Right atrium auricular region (tissue), 2 donors: Measurements from ENCODE around the gene BIRC7. TPM values are rescaled to one million over a fixed set of nuclear protein-coding genes. Genes with fewer than 3 reads are reported as not detected.
"Not testable (repeated sequence)": the region's sequence is repeated elsewhere in the genome, so short reads cannot be mapped to it uniquely, and the experiment has no call there.

Source experiments
- DNase-seq: peaks from one replicate; pipeline ENCODE4 v3.0.0-alpha.2; 2019; ENCODE audit warnings: low spot score
- H3K27ac ChIP-seq, 2 donors: fragments of 200-600 bp; sonication (generic); 1 replicate in 1 of 2; 2 replicates in 1 of 2; pipeline ENCODE4 v1.5.1; 2016 to 2019
- H3K27me3 ChIP-seq, 2 donors: fragments of 200-600 bp; sonication (generic); one replicate each; pipeline versions ENCODE4 v1.5.1 to v1.6.0; 2017 to 2019
- H3K36me3 ChIP-seq: fragments of 200-600 bp; sonication (generic); one replicate; pipeline ENCODE4 v1.5.1; 2016
- H3K4me1 ChIP-seq, 2 donors: fragments of 200-600 bp; sonication (generic); one replicate each; pipeline versions ENCODE4 v1.5.1 to v1.6.0; 2017 to 2019
- H3K4me3 ChIP-seq, 2 donors: fragments of 200-600 bp; sonication (generic); 1 replicate in 1 of 2; 2 replicates in 1 of 2; pipeline ENCODE4 v1.5.1; 2017 to 2019; ENCODE audit warnings: mild to moderate bottlenecking in 1 of 2, moderate library complexity in 1 of 2
- H3K9me3 ChIP-seq, 2 donors: fragments of 200-600 bp; sonication (generic); one replicate each; pipeline ENCODE4 v1.5.1; 2019
- total RNA-seq, 2 donors: library from RNA; depleted of rRNA; stranded (reverse); fragments of >200 nt; gene quantifications; one replicate each; pipeline ENCODE4 v1.1.0, GENCODE V29; 2016
- TF ChIP-seq, protein P1 (sequence below), 2 donors: fragments of 200-600 bp; sonication (generic); IDR thresholded peaks; one replicate each; pipeline ENCODE4 v1.5.1; 2019; ENCODE audit warnings: antibody characterized with exemption in 2 of 2

BIRC7 gene
- total RNA-seq, 2 donors from 2014 or later, result not detected

DNA sequence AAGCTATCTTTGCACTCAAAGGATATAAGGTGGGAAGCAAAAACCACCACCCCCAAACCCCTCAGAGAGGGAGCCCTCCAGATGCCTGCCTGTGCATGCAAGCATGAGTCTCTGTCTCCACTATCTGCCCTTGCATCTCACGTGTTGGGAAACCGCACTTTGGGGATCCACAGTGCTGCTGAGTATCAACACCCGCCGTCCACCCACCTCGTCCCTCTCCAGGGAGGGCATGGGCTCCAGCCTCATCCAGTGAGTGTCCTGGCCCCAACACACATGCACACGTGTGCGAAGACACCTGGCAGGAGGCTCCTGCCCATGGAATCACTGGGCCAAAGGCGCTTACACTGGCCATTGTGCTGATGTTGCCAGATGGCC, 16.3 kb upstream of the BIRC7 start:
- Histone ChIP-seq H3K36me3 (no peaks in the 10 kb centered on the region), H3K4me1 (peaks cover 0 to 15% of the 10 kb centered on the region in 2 donors), H3K9me3 (no peaks in the 10 kb centered on the region), H3K4me3 (no peak overlapping the region), H3K27ac (no peak overlapping the region), H3K27me3 (no peaks in the 10 kb centered on the region)
- TF ChIP-seq, protein P1, sequence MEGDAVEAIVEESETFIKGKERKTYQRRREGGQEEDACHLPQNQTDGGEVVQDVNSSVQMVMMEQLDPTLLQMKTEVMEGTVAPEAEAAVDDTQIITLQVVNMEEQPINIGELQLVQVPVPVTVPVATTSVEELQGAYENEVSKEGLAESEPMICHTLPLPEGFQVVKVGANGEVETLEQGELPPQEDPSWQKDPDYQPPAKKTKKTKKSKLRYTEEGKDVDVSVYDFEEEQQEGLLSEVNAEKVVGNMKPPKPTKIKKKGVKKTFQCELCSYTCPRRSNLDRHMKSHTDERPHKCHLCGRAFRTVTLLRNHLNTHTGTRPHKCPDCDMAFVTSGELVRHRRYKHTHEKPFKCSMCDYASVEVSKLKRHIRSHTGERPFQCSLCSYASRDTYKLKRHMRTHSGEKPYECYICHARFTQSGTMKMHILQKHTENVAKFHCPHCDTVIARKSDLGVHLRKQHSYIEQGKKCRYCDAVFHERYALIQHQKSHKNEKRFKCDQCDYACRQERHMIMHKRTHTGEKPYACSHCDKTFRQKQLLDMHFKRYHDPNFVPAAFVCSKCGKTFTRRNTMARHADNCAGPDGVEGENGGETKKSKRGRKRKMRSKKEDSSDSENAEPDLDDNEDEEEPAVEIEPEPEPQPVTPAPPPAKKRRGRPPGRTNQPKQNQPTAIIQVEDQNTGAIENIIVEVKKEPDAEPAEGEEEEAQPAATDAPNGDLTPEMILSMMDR (IDR thresholded peaks at IDR 0.05), result no peak
- DNase-seq, result no peak

DNA sequence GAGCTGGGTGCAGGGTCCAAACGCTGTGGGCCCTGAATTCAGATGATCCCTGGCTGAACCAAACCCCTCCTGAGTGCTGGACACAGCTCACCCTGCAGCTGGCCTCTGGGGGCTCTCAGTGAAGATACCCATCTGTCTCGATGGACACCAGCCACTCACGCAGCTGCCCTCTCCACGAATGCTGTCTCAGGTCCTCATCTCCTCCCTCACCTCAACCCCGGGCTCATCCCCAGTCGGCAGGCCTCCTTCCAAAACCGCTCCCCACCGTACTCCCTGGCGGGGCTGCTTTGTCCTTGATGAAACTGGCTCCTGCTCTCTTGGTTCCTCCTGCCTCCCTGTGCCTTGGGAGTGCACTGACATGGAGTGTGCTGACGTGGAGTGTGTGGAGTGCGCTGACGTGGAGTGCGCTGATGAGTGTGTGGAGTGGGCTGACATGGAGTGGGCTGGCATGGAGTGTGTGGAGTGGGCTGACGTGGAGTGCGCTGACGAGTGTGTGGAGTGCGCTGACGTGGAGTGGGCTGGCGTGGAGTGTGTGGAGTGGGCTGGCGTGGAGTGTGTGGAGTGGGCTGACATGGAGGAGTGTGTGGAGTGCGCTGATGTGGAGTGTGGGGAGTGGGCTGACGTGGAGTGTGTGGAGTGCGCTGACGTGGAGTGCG, 15.7 kb upstream of the BIRC7 start:
- H3K27me3 ChIP-seq, result no peaks in the 10 kb centered on the region

DNA sequence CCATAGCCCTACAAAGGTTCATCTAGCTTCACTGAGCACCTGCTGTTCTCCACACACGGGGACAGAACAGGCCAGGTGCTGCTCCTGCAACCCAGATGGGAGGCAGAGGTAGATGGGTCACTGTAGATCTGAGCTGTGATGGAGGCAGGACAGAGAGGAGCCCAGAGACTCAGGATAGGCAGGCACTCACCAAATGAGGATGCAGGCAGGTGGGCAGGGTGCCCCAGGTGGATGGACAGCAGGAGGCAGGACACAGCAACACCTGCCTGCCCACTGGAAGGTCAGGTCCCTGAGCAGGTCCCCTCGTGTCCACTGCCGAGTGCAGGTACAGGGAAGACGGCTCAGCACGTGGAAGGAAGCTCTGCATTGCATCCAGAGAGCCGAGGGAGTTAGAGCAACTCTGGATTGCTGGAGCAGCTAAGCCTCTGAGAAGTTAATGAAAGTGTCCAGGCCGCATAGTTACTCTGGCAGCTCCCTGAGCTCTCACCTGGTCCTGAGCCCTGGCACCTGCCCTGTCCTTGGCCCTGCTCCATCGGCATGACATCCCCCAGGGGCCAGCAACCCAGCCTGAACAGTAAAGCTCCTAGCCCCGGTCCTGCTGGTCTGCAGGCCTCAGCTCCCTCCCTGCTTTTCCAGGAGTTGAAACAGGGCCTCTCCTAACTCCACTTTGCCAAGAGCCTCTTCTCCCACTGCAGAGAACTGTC, 14.9 kb upstream of the BIRC7 start:
- Histone ChIP-seq H3K9me3 (no peaks in the 10 kb centered on the region), H3K36me3 (no peaks in the 10 kb centered on the region), H3K4me3 (no peak overlapping the region), H3K4me1 (peaks cover 0 to 12% of the 10 kb centered on the region in 2 donors), H3K27ac (no peak overlapping the region), H3K27me3 (no peaks in the 10 kb centered on the region)
- no peak for DNase-seq
- TF ChIP-seq, protein P1 (IDR thresholded peaks at IDR 0.05), result no peak

More for the DNA sequence above, 15.7 kb upstream of the BIRC7 start:
- H3K9me3 ChIP-seq, result no peaks in the 10 kb centered on the region
- no peak for DNase-seq
- TF ChIP-seq, protein P1 (IDR thresholded peaks at IDR 0.05), result no peak
- H3K36me3 ChIP-seq, result no peaks in the 10 kb centered on the region
- peaks cover 0 to 15% of the 10 kb centered on the region in 2 donors for H3K4me1 ChIP-seq
- H3K27ac ChIP-seq, result no peak overlapping the region
- H3K4me3 ChIP-seq, result no peak overlapping the region

DNA sequence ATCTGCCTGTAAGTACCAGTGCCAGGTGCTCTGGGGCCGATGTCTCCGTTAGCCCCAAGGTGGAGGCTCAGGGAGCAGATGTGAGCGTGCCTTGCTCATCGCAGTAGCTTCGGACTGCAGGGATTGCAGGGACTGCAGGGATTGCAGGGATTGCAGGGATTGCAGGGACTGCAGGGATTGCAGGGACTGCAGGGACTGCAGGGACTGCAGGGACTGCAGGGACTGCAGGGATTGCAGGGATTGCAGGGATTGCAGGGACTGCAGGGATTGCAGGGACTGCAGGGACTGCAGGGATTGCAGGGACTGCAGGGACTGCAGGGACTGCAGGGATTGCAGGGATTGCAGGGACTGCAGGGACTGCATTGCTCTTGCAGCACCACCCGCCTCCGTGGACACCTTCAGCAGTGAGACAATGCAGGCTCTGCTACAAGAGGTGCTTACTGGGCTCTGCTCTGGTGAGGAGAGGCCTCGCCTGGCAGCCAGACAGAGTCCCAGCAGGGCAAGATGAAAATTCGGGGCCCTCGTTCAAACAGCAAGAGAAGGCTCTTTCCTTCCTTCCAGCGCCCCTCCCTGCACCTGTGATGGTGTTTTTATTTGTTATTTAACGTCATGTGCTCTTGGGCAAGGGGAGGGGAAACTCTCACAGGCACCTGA, 14.2 kb upstream of the BIRC7 start:
- not testable (repeated sequence) for H3K9me3 ChIP-seq, H3K4me3 ChIP-seq, H3K4me1 ChIP-seq, H3K27ac ChIP-seq, H3K27me3 ChIP-seq, H3K36me3 ChIP-seq, DNase-seq

DNA sequence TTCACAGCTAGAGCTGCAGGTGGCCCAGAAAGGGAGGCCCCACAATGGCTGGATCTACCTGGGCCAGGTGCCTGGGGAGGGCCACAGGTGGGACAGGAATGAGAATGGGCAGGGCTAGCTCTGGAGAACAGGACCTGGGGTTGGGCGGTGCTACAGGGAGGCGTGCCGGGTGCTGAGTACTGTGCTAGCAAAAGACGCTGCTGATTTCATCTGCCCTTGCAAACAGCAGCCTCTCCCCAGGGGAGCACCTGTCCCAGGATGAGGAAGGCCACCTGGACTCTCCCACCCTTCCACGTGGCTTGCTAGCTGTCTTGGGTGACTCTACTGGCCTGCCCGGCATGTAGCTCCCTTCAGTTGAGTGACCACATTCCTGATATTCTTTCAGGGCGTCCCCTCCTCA, 13.2 kb upstream of the BIRC7 start:
- DNase-seq, result no peak
- Histone ChIP-seq H3K4me1 (peaks cover 0 to 6% of the 10 kb centered on the region in 2 donors), H3K9me3 (no peaks in the 10 kb centered on the region), H3K36me3 (no peaks in the 10 kb centered on the region), H3K4me3 (no peak overlapping the region), H3K27me3 (no peaks in the 10 kb centered on the region), H3K27ac (no peak overlapping the region)
- TF ChIP-seq, protein P1 (IDR thresholded peaks at IDR 0.05), result no peak

DNA sequence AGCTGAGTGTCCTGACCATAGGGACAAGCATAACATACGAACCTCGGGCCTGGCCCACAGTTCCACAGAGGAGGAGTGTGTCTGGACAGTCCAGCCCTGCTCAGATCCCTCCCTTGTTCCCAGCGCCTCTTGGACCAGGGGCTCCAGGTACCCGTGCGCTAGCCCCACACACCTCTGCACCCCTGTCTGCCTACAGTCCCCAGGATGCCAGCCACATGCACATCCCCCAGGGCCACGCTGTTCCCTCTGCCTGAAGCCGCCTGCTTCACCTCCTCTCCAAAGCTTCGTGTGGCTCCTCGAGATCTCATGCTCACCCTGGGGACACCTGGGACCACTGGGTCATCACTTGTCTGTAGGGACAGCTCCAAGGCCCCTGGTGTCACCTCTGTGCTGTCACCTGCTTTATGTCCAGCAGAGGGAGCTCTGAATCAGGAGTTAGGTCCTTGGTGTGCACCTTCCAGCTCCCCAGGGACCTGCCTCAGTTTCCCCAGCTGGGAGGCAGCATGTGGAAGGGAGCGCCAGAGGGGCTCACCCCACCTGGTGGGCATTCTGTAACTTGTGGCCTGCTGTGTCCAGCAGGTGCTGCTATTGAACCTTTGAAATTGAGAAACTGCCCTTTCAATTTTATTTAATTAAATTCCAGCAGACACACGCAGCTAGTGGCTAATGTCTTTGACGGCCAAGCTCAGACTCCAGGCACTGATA, 12.4 kb upstream of the BIRC7 start:
- Histone ChIP-seq H3K4me3 (no peak overlapping the region), H3K9me3 (no peaks in the 10 kb centered on the region), H3K36me3 (no peaks in the 10 kb centered on the region), H3K4me1 (peaks cover 0 to 6% of the 10 kb centered on the region in 2 donors), H3K27me3 (no peaks in the 10 kb centered on the region), H3K27ac (no peak overlapping the region)
- DNase-seq, result no peak
- TF ChIP-seq, protein P1 (IDR thresholded peaks at IDR 0.05), result peak; percentile 50 to 66
